ENCODE data around the gene BRAP. TPM values are rescaled to one million over a fixed set of nuclear protein-coding genes. Genes with fewer than 3 reads are reported as not detected.
"Not testable (repeated sequence)": the region's sequence is repeated elsewhere in the genome, so short reads cannot be mapped to it uniquely, and the experiment has no call there.

The BRAP gene
- total and polyA plus RNA-seq, 2 experiments from 2014 or later: 14.7 to 18.7 TPM

- no peaks in the 10 kb centered on the region for H3K27me3 ChIP-seq (replicated peaks; ENCODE audit: insufficient read depth)
- no peak overlapping the region for H3K9ac ChIP-seq
- H3F3A ChIP-seq (ENCODE audit: insufficient read depth): no peaks in the 10 kb centered on the region
- no peaks in the 10 kb centered on the region for H3K36me3 ChIP-seq (ENCODE audit: low read depth)
- H3K4me3 ChIP-seq: no peak overlapping the region
- peaks cover 8% of the 10 kb centered on the region for H3K79me2 ChIP-seq (ENCODE audit: insufficient read depth)
- H3K4me2 ChIP-seq (ENCODE audit: unreplicated experiment): no peak overlapping the region
- no peak for DNase-seq
- WGBS, 2 experiments (ENCODE audit: low coverage in 1 of 2, low lambda C conversion rate in 2 of 2, missing lambda C conversion rate in 2 of 2): 51 to 52% methylated on average over 3 of the region's 3 CpGs
- no peaks in the 10 kb centered on the region for H3K9me2 ChIP-seq (ENCODE audit: insufficient read depth)
- in situ Hi-C loops (cut with MboI): no loop called here
- TF ChIP-seq EZH2 (IDR thresholded peaks at IDR 0.05; ENCODE audit: insufficient read depth, poor library complexity, severe bottlenecking) (no peak), EZH2phosphoT487 (IDR thresholded peaks at IDR 0.05; ENCODE audit: insufficient read depth, low read depth) (no peak)
- H4K20me1 ChIP-seq (ENCODE audit: insufficient read depth): no peaks in the 10 kb centered on the region
- no peak overlapping the region for H2AFZ ChIP-seq
- H3K9me3 ChIP-seq (ENCODE audit: low read depth): no peaks in the 10 kb centered on the region
- H3K27ac ChIP-seq: no peak overlapping the region
- 0 out of 2 replicates have a peak, but pooled peaks cover 7% of the 10 kb centered on the region for H3K4me1 ChIP-seq (ENCODE audit: insufficient read depth)
Measured at GRCh38 chr12:111606767-111607230, 79.0 kb downstream of the BRAP start.

- no peak for TF ChIP-seq EZH2 (IDR thresholded peaks at IDR 0.05; ENCODE audit: insufficient read depth, poor library complexity, severe bottlenecking)
- no peak for TF ChIP-seq EZH2phosphoT487 (IDR thresholded peaks at IDR 0.05; ENCODE audit: insufficient read depth, low read depth)
- Histone ChIP-seq H2AFZ (no peak overlapping the region), H3K4me3 (no peak overlapping the region), H3K79me2 (ENCODE audit: insufficient read depth) (peaks cover 14% of the 10 kb centered on the region), H3K9ac (no peak overlapping the region), H3K9me2 (ENCODE audit: insufficient read depth) (no peaks in the 10 kb centered on the region), H3K36me3 (ENCODE audit: low read depth) (no peaks in the 10 kb centered on the region), H3K27me3 (replicated peaks; ENCODE audit: insufficient read depth) (no peaks in the 10 kb centered on the region), H3F3A (ENCODE audit: insufficient read depth) (no peaks in the 10 kb centered on the region), H3K4me2 (ENCODE audit: unreplicated experiment) (no peak overlapping the region), H3K27ac (no peak overlapping the region), H4K20me1 (ENCODE audit: insufficient read depth) (no peaks in the 10 kb centered on the region), H3K4me1 (ENCODE audit: insufficient read depth) (0 out of 2 replicates have a peak, but pooled peaks cover 7% of the 10 kb centered on the region), H3K9me3 (ENCODE audit: low read depth) (no peaks in the 10 kb centered on the region)
- DNase-seq: peak; percentile 19
- 60 to 61% methylated on average over 7 of the region's 7 CpGs for WGBS, 2 experiments (ENCODE audit: low coverage in 1 of 2, low lambda C conversion rate in 2 of 2, missing lambda C conversion rate in 2 of 2)
- in situ Hi-C loops (cut with MboI): no loop called here
Measured at GRCh38 chr12:111605911-111606766, 79.6 kb downstream of the BRAP start.

GRCh38 chr12:111602857-111603256 is 82.9 kb downstream of the BRAP start:
- H3K79me2 ChIP-seq (ENCODE audit: insufficient read depth): peaks cover 30% of the 10 kb centered on the region
- H3K9me3 ChIP-seq (ENCODE audit: low read depth); H3K4me1 ChIP-seq (ENCODE audit: insufficient read depth); DNase-seq; H3F3A ChIP-seq (ENCODE audit: insufficient read depth); H2AFZ ChIP-seq; H3K4me2 ChIP-seq (ENCODE audit: unreplicated experiment); H3K9ac ChIP-seq; H4K20me1 ChIP-seq (ENCODE audit: insufficient read depth); H3K4me3 ChIP-seq; in situ Hi-C loops (cut with MboI); H3K27me3 ChIP-seq (replicated peaks; ENCODE audit: insufficient read depth); H3K36me3 ChIP-seq (ENCODE audit: low read depth); H3K27ac ChIP-seq; H3K9me2 ChIP-seq (ENCODE audit: insufficient read depth): not testable (repeated sequence)
- WGBS, 2 experiments (ENCODE audit: low coverage in 1 of 2, low lambda C conversion rate in 2 of 2, missing lambda C conversion rate in 2 of 2): 92 to 95% methylated on average over 10 to 11 of the region's 11 CpGs

GRCh38 chr12:111602348-111602747 is 83.4 kb downstream of the BRAP start:
- H3K27me3 ChIP-seq (replicated peaks; ENCODE audit: insufficient read depth): no peaks in the 10 kb centered on the region
- no peak for TF ChIP-seq EZH2phosphoT487 (IDR thresholded peaks at IDR 0.05; ENCODE audit: insufficient read depth, low read depth)
- TF ChIP-seq EZH2 (IDR thresholded peaks at IDR 0.05; ENCODE audit: insufficient read depth, poor library complexity, severe bottlenecking): no peak
- in situ Hi-C loops (cut with MboI): no loop called here
- H3K4me2 ChIP-seq (ENCODE audit: unreplicated experiment): no peak overlapping the region
- H3F3A ChIP-seq (ENCODE audit: insufficient read depth): peaks cover 10% of the 10 kb centered on the region
- H4K20me1 ChIP-seq (ENCODE audit: insufficient read depth): no peaks in the 10 kb centered on the region
- no peaks in the 10 kb centered on the region for H3K9me2 ChIP-seq (ENCODE audit: insufficient read depth)
- peaks cover 35% of the 10 kb centered on the region for H3K79me2 ChIP-seq (ENCODE audit: insufficient read depth)
- H3K27ac ChIP-seq: no peak overlapping the region
- whole genome bisulfite sequencing, 2 experiments (ENCODE audit: low coverage in 1 of 2, low lambda C conversion rate in 2 of 2, missing lambda C conversion rate in 2 of 2): 92 to 100% methylated on average over 2 of the region's 2 CpGs
- H2AFZ ChIP-seq: no peak overlapping the region
- no peak overlapping the region for H3K4me3 ChIP-seq
- no peaks in the 10 kb centered on the region for H3K36me3 ChIP-seq (ENCODE audit: low read depth)
- 0 out of 2 replicates have a peak, but pooled peaks cover 7% of the 10 kb centered on the region for H3K4me1 ChIP-seq (ENCODE audit: insufficient read depth)
- no peak for DNase-seq
- H3K9ac ChIP-seq: no peak overlapping the region
- no peaks in the 10 kb centered on the region for H3K9me3 ChIP-seq (ENCODE audit: low read depth)

- DNase-seq; H3K27me3 ChIP-seq (replicated peaks; ENCODE audit: insufficient read depth); H3K9ac ChIP-seq; H3K36me3 ChIP-seq (ENCODE audit: low read depth); H3K4me2 ChIP-seq (ENCODE audit: unreplicated experiment); in situ Hi-C loops (cut with MboI); H3K4me3 ChIP-seq; H4K20me1 ChIP-seq (ENCODE audit: insufficient read depth); H2AFZ ChIP-seq; H3K9me3 ChIP-seq (ENCODE audit: low read depth); H3K9me2 ChIP-seq (ENCODE audit: insufficient read depth); H3K27ac ChIP-seq: not testable (repeated sequence)
- Histone ChIP-seq H3F3A (ENCODE audit: insufficient read depth) (peaks cover 24% of the 10 kb centered on the region), H3K79me2 (ENCODE audit: insufficient read depth) (peaks cover 48% of the 10 kb centered on the region), H3K4me1 (ENCODE audit: insufficient read depth) (peaks cover 10% of the 10 kb centered on the region)
- WGBS, 2 experiments (ENCODE audit: low coverage in 1 of 2, low lambda C conversion rate in 2 of 2, missing lambda C conversion rate in 2 of 2): 93 to 95% methylated on average over 10 to 12 of the region's 12 CpGs
Measured at GRCh38 chr12:111600986-111601385, 84.8 kb downstream of the BRAP start.

Data from GM23248 (cell line).